ENCODE data around the gene ZC3H4.

The ZC3H4 gene

DNA sequence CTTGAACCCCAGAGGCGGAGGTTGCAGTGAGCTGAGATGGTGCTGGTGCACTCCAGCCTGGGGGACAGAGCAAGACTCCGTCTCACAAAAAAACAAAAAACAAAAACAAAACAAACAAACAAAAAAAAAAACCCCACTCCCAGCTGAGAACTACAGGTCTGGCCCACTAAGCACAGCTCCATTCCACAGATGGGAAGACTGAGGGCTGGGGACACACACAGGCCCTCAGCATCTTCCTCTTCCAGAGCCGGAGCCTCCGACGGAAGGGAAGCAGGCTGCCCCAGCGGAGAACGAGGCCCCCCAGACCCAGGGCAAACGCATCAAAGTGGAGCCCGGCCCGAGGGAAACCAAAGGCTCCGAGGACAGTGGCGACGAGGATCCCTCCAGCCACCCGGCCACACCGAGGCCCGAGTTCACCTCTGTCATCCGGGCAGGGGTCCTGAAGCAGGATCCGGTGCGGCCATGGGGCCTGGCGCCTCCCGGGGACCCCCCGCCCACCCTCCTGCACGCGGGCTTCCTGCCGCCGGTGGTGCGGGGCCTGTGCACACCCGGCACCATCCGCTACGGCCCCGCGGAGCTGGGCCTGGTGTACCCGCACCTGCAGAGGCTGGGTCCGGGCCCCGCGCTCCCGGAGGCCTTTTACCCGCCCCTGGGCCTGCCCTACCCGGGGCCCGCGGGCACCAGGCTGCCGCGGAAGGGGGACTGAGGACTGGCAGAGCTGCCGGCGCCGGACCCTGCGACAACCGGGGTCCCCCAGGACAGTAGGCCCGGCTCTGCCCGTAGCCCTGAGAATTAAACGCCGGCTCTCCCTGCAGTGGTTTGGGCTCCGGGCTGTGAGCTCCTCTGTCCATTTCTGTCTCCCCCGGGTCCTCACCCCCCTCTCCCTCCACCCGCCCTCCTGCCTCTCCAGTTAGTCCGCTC is 68.4 kb downstream of the ZC3H4 start:
- no peak for DNase-seq

DNA sequence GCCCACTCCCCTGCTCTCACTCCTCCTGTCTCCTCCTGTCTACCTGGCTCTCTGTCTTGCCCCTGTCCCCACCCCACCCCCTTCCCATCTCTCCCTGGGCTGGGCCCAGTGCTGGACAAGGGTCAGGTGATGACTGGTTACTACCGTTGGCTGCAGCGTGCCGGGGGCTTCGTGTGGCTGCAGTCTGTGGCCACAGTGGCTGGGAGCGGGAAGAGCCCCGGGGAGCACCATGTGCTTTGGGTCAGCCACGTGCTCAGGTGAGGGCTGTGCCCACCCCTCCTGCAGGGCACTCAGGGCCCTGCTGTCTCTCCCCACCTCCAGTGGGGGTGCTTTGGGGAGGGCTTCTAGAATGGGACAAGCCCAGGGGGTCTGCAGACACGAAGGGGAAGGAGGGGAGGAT is 72.7 kb downstream of the ZC3H4 start:
- no peak for DNase-seq

DNA sequence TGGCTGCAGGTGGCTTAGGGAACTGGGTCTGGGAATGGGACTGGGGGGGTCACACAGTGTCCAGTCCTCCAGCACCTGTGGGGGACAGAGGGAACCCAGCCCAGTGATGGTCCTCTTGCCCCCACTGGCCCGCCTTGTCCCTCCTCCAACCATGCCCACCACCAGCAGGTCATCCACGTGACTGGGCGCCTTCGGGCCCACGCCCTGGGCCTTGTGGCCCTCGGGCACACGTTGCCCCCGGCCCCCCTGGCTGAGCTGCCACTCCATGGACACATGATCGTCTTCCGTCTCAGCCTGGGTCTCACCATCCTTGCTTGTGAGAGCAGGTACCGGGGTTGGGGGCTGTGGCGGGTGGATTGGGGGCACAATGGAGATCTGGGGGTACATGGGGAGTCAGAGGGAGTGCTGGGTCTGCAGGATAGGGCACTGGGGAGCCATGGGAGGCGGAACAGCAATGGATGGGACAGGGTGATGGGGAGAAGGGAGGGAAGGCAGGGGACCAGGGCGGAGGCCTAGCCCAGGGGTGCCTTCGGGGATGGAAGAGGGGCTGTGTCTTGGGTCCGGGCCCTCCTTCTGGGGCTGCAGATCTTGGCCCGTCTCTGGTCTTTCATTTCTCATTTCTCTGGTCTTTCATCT is 74.2 kb downstream of the ZC3H4 start:
- DNase-seq: no peak

DNA sequence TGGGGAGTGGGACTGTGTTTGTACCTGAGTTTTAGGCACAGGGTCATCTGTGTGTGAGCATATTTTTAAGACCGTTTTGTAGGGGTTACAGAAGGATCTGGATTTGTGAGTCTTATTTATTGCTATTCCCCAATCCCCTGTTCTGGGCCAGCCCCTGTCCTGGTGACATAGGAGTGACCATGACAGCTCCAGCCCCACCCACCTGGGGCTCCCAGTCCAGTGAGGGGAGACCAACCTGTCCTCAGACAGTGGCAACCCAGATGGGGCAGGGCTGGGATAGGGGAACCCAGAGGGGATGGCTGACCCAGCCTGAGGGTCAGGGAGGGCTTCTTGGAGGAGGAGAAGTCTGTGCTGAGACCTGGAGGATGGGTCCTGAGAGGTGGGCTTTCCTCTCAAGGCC is 75.8 kb downstream of the ZC3H4 start:
- no peak for DNase-seq

DNA sequence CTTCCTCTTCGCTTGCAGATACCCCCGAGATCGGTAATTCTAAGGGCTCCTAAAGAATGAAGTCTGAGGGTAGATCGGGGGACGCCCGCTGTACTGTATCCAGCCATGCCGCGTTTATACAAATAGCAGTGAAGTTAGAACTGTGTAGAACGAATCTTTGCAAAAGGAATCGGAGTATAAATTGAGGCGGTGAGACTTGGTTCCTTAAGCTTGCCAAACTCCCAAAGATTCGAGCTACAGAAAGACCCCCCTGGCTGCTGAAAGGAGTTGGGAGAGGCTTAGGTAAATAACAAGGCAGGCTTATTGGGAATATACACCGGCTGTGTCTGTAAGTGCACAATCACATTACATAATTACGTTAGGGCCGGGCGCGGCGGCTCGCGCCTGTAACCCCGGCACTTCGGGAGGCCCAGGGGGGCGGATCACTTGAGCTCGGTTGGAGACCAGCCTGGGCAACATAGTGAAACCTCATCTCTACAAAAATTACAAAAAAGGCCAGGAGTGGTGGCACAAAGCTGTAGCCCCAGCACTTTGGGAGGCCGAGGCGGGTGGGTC is 77.4 kb downstream of the ZC3H4 start:
- no peak for DNase-seq

DNA sequence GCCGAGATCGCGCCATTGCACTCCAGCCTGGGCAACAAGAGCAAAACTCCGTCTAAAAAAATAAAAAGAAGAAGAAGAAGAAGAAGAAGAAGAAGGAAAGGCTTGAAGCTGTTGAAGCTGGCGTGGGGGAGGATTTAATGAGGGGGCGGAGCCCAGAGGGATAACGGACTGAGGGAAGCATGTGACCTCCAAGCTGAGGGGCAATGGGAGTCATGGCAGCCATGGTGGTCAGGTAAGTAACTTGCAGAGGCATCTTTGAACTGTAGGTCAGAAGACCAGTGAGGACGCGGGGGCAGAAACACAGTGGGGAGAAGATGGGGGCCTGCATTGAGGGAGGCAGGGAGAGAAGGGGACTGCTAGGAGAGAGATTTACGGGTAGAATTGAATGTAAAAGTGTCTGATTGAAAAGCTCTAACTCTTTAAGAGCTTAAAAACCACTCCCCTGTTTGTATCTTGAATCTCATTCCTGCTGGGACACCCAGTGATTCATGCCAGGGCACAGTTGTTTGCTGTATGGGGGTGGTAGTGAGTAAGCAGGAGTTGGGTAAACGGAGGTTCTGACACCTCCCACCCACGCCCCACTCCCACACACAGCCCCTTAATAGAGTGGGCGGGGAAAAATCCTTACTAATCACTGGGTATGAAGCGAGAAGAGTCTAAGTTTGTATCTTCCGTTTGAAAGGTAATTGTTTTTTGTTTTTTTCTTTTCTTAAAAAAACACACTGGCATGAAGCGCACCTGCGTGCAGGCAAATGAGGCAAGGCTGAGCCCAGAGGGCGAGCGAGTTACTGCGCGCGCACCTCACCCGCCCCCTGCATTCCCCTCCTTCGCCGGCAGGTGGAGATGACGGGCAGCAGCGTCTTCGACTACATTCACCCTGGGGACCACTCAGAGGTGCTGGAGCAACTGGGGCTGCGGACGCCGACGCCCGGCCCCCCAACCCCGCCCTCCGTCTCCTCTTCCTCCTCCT is 78.2 kb downstream of the ZC3H4 start:
- DNase-seq: peak; percentile 98

DNA sequence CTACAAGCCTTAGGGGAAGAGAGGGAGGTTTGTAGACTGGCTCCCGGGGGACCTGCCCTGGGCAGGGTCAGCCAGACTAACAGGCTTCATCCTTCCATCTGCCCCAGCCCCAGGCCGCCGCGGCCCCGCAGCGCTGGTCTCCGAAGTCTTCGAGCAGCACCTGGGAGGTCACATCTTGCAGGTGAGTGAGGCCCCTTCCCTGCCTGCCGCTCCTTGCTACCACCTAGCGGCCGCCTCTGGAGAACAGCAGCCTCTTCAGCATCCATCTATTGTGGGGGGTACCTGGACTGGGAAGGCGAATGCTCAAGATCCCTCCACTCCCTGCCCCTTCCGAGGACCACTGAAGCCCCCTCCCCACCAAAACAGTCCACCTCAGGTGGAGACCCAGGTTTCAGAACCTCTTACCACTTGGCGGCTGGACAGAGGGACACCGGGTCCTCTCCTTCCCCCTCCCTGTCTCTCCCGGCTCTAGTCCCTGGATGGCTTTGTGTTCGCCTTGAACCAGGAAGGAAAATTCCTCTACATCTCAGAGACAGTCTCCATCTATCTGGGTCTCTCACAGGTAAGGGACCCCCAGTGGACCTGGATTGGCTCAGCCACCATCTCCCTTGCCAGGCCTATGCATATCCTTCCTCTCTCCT is 81.3 kb downstream of the ZC3H4 start:
- peak; percentile 61 for DNase-seq

DNA sequence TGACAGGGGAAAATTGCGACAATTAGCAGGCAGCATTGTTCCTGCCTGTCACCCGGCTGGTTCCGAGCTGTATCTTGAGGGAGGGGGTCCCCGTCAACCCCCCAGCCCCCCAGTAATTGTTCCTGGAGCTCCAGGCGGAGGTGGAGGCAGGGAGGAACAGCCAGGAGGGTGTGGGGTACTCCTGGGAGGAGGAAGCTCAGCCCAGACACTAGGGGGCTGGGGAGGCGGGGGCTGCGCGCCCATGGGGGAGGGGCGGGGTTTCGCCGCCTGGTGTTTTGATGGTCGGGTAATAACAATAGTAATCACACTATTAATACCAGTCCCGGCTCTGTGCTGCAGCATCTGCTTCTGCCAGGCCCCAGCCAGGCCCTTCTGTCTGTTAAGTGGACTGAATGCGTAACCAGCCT is 85.4 kb downstream of the ZC3H4 start:
- DNase-seq: no peak

DNA sequence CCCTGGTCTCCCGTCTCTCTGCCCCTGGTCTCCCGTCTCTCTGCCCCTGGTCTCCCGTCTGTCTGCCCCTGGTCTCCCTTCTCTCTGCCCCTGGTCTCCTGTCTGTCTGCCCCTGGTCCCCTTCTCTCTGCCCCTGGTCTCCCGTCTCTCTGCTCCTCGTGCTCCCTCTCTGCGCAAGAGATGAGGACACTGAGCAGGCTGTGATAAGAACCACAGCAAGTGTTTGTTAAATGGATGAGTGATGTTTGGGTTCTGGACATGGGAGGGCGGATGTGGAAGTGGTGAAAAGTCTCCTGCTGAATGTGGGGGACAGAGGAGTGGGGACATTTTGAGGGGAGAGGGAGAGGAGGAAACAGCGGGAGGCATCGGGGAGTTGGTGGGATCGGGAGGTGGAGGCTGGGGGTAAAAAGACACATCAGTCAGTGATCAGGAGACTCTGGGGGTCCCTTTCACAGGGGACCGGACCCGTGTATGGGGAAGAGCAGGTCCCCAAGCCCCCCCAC is 85.9 kb downstream of the ZC3H4 start:
- DNase-seq: no peak

DNA sequence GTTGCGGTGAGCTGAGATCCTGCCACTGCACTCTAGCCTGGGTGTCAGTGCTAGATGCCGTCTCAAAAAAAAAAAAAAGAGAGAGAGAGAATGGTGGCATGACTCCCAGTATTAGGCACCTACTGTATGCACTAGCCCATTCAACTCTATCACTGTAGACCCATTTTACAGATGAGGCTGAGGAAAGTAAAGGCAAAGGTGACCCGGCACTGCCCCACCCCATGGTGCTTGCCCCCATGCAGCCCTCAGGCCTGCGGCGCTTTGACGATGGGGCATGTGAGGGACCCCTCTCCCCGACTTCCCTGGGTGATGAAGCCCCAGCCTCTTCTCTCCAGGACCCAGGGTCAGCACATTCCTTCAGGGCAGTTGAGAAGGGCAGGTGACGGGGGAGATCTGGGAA is 86.7 kb downstream of the ZC3H4 start:
- no peak for DNase-seq

DNA sequence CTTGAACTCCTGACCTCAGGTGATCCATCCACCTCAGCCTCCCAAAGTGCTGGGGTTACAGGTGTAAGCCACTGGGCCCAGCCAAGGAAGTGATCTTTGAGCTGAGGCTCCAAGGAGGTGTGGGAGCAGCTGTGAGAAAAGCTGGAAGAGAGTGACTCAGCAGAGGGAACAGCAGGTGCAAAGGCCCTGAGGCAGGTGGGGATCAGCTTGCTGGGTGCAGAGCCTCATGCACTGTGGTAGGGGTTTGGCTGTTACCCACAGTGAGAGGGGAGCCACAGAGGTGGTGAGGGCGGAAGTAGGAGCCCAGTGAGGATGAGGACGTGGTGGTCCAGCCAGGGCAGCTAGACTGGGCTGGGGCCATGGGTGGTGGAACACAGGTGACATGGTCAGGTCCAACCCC is 87.4 kb downstream of the ZC3H4 start:
- DNase-seq: no peak

DNA sequence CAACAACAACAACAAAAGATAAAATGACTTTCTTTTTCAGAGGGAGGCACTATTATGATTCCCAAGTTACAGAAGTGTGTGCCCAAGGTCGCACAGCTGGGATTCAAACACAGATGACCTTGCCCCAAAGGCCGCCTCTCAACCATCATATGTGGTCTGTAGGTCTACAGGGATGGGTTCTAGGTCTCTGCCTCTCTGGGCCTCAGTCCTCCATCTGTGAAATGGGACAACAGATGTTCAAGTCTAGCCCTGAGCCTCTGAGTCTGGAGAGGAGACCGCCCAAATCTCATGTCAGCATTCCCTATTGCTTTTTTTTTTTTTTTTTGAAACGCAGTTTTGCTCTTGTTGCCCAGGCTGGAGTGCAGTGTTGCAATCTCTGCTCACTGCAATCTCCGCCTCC is 89.1 kb downstream of the ZC3H4 start:
- no peak for DNase-seq

DNA sequence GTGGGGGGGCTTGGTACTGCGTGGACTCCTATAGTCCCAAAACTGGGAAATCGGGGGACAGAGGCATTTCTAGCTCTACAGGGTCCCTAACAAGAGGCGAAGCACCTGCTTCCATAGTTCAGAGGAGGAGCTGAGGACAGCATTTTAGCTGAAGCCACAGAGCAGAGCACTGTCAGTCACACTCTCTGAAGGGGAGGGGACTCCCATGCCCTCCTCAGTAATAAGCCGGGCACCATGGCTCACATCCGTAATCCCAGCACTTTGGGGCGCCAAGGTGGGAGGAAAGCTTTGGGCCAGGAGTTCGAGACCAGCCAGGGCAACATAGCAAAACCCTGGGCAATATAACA is 90.2 kb downstream of the ZC3H4 start:
- no peak for DNase-seq

DNA sequence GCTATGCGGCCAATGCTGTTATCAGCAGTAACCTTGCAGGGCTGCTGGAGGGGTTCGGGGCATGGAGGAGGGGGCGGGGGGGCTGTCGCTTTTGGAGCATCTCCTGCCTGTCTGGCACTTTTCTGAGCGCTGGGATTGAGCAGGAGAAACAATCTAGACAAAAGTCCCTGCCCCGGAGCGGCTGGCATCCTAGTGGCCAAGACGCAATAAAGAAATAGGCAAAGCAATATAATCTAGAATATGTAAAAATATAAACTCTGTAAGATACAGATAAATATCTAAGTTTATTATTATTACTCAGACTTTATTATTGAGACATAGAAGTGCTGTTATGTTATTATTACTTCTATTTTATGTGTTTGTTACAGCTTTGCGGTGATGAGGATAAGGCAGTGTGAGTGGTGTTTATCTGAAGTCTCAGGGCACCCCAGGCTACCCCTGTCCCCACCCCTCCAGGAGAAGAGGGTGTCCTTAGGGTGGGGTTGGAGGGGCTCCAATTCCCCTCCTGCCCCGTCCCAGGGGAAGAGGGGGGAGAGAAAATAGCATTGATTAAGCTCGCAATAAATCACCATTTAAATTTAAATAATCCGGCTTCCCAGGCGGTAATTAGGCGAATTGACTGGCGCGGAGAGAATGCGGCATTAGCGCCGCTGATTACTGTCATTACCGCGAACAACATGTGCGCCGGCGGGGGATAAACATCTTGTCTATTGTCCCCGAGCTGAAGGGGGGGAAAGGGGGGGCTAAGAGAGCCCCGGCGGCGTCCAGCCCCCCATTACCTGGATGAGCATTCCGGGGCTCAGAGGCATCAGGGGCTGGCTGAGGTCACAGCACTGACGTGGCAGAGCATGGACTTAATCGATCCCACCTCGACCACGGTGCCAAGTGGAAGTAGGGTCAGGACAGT is 90.8 kb downstream of the ZC3H4 start:
- DNase-seq: no peak

DNA sequence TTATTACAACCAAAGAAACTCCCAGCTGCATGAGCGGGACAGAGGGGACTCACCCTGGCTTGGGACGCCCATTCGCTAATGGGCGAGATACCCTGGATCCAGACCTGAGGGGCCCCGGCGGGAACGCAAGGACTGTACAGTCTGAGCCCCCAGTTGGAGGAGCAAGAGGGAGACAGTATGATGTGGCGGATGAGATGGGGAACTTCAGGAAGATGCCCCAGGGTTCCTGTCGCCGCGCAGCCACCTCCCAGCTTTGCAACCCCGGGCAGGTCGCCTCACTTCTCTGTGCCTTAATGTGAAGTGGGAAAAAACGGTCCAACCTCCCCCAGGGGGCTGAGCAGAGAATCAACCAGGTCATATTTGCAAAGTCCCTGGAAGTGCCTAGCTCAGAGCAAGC is 91.4 kb downstream of the ZC3H4 start:
- DNase-seq: no peak

DNA sequence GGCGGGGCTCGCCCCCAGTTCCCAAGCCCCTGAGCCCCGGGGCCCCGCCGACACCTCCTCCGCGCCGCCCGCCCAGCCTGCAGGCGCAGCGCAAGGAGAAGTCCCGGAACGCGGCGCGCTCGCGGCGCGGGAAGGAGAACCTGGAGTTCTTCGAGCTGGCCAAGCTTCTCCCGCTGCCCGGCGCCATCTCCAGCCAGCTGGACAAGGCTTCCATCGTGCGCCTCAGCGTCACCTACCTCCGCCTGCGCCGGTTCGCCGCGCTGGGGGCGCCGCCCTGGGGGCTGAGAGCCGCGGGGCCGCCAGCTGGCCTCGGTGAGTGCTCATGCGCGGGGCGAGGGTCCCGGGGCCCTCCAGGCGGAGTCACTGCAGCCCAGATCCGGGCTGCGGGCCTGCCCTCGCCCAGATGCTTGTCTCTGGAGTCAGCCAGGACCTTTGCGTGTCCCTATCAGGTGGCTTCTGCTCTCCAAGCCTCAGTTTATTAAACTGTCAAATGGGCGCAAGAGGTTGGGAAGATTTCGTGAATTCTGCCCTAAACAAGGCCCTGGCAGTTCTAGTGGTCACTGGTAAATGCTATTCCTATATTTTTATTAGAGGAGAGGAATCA is 91.9 kb downstream of the ZC3H4 start:
- DNase-seq: no peak

DNA sequence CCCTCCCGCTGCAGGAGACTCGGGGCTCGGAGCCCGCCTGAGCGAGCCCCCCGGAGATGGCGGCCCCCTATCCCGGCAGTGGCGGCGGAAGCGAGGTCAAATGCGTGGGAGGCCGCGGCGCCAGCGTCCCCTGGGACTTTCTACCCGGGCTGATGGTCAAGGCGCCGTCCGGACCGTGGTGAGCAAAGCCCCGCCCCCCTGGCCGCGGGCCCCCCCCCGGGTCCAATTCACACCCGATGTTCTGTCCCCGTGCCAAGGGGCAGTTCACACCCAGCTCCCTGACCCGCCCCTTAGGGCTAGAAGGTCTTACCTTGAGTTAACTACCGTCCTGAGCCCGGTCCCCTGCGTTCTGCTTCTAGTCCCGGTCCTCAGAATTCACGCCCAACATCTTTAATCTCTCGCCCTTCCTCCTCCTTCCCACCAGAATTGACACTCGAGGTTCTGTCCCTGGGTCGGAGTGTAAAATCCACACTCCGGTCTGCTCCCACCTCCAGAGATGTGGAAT is 92.5 kb downstream of the ZC3H4 start:
- no peak for DNase-seq

DNA sequence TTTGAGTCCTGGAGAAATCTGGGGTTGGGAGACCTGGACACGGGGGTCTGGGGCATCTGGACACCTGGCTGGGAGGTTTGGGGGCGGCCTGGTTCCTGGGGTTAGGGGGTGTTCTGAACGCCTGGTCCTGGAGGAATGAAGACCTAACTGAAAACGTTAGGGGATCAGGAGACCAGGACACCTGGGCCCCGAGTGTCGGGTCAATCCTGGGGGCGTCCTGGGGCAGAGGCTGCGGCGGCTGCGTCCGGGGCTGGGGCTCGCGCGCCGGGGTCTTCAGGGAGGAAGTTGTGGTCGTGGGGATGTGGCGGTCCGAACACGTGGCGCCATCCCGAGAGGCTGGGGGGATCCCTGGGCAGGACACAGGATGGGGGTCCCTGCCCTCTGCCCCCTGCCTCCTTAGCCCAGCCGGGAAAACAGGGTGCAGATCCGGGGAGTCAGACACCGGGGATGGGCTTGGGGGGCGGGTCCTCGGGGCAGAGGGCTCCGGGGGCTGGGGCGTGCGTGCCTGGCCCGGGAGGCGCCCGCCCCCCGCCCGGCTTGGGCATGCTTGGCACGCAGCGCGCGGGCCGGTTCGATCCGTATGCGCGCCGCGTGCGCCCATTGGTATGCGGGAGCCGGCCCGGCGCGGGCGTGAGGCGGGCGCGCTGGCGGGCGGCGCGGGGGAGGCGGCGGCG is 93.3 kb downstream of the ZC3H4 start:
- DNase-seq: no peak

DNA sequence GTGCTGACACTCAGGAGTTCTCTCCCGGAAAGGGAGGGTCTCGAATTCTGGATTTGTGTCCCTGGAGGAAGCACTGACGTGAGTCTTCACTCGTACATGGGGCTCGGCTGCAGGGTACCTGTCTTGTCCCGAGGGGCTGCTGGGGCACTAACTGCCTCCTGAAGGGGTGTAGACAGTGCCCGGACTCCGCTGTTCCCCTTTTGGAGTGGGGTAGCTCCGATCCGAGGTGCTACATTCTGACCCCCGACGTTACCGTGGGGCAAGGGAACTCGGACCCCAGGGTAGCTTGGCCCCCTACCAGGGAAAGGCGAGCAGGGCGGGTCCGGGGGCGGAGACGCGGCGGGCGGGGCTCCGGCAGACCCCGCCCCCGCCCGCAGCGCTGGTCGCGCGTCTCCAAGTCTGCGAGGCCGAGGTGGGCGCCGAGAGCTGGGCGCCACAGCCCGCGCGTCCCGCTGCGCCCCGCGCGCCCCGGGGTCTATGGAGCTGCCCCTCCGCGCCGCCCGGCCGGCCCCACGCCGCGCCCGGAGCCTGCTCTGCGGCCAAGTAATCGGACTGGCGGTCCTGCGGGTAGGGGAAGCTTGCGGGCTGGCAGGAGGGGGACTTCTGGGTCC is 94.0 kb downstream of the ZC3H4 start, which contains the start of gene NPAS1:
Gene NPAS1 (plus strand): TSS at position 407 of the 611 bp plus-strand sequence. CDS start 1,211 bp downstream, outside the sequence.
- no peak for DNase-seq
